Astrocyte (in vitro differentiated cells and primary cell): ENCODE measurements around the gene TLE5.

Experiments
- CTCF ChIP-seq: IDR thresholded peaks from 2 replicates; pipeline ENCODE4 v1.5.1; 2011; ENCODE audit warnings: low read depth, mild to moderate bottlenecking, inconsistent platforms, low read length, moderate library complexity; ENCODE audit not compliant: insufficient read depth
- EZH2 ChIP-seq: IDR thresholded peaks from 2 replicates; pipeline ENCODE4 v1.6.1; 2012; ENCODE audit warnings: mild to moderate bottlenecking, low read length, inconsistent platforms; ENCODE audit not compliant: insufficient read depth

- TF ChIP-seq EZH2: no peak
- no peak for TF ChIP-seq CTCF
Measured at GRCh38 chr19:3065675-3066357, 3.5 kb upstream of the TLE5 start.
